Neuronal stem cell (in vitro differentiated cells): Measurements from ENCODE around the gene INTS7.

Source experiments
- DNase-seq: peaks from one replicate; pipeline ENCODE4 v3.0.0-alpha.2; 2013; ENCODE audit warnings: low spot score
- H2AFZ ChIP-seq: one replicate; pipeline ENCODE4 v1.6.1; 2013; ENCODE audit warnings: mild to moderate bottlenecking, low read length, inconsistent platforms
- H2AK5ac ChIP-seq: 2 replicates; pipeline ENCODE4 v1.6.1; 2013; ENCODE audit warnings: low read depth, mild to moderate bottlenecking, inconsistent platforms, low read length, moderate library complexity, mixed read lengths
- H2BK120ac ChIP-seq: 2 replicates; pipeline ENCODE4 v1.6.1; 2013; ENCODE audit warnings: low read depth, mild to moderate bottlenecking, inconsistent platforms, low read length, moderate library complexity, mixed read lengths
- H2BK12ac ChIP-seq: one replicate; pipeline ENCODE4 v1.6.1; 2013; ENCODE audit warnings: low read length, inconsistent platforms
- H2BK15ac ChIP-seq: 2 replicates; pipeline ENCODE4 v1.6.1; 2013; ENCODE audit warnings: mild to moderate bottlenecking, low read length, inconsistent platforms, mixed read lengths
- H2BK5ac ChIP-seq: one replicate; pipeline ENCODE4 v1.6.1; 2013; ENCODE audit warnings: inconsistent platforms, mild to moderate bottlenecking, low read length, moderate library complexity
- H3K14ac ChIP-seq: one replicate; pipeline ENCODE4 v1.6.1; 2013; ENCODE audit warnings: low read length, inconsistent platforms
- H3K18ac ChIP-seq: 2 replicates; pipeline ENCODE4 v1.6.1; 2013; ENCODE audit warnings: low read length, inconsistent platforms
- H3K23ac ChIP-seq: 2 replicates; pipeline ENCODE4 v1.6.1; 2013; ENCODE audit warnings: low read depth, mild to moderate bottlenecking, mixed read lengths, low read length, inconsistent platforms; ENCODE audit not compliant: poor library complexity
- H3K27ac ChIP-seq: replicated peaks from 3 replicates; pipeline ENCODE4 v1.5.1; 2013; ENCODE audit warnings: low read length, inconsistent platforms
- H3K27me3 ChIP-seq, 3 experiments: 2 replicates each; pipeline ENCODE4 v1.6.1; 2013; ENCODE audit warnings: low read length in 3 of 3, mild to moderate bottlenecking in 2 of 3, inconsistent platforms in 1 of 3, low read depth in 1 of 3, mixed read lengths in 1 of 3, moderate library complexity in 1 of 3; ENCODE audit not compliant: control insufficient read depth in 3 of 3, insufficient read depth in 3 of 3
- H3K36me3 ChIP-seq, 2 donors: replicated peaks in 1 of 2; 2 replicates each; pipeline ENCODE4 v1.6.1; 2013; ENCODE audit warnings: low read length in 2 of 2; ENCODE audit not compliant: control insufficient read depth in 2 of 2, insufficient read depth in 2 of 2
- H3K4ac ChIP-seq: 2 replicates; pipeline ENCODE4 v1.6.1; 2013; ENCODE audit warnings: inconsistent platforms, mild to moderate bottlenecking, low read length, moderate library complexity
- H3K4me1 ChIP-seq, 2 donors: 1 replicate in 1 of 2; 2 replicates in 1 of 2; pipeline ENCODE4 v1.6.1; 2013; ENCODE audit warnings: low read length in 2 of 2, low read depth in 1 of 2; ENCODE audit not compliant: control insufficient read depth in 2 of 2, insufficient read depth in 1 of 2
- H3K4me2 ChIP-seq: one replicate; pipeline ENCODE4 v1.6.1; 2013; ENCODE audit warnings: mild to moderate bottlenecking, low read length, inconsistent platforms; ENCODE audit not compliant: insufficient read depth, poor library complexity, severe bottlenecking
- H3K4me3 ChIP-seq, 2 donors: 2 replicates each; pipeline ENCODE4 v1.5.1; 2013; ENCODE audit warnings: low read length in 2 of 2, mild to moderate bottlenecking in 2 of 2, inconsistent platforms in 1 of 2, moderate library complexity in 1 of 2
- H3K79me1 ChIP-seq: one replicate; pipeline ENCODE4 v1.6.1; 2013; ENCODE audit warnings: low read depth, mild to moderate bottlenecking, inconsistent platforms, low read length, moderate library complexity
- H3K9ac ChIP-seq: one replicate; pipeline ENCODE4 v1.6.1; 2013; ENCODE audit warnings: mild to moderate bottlenecking, low read depth, low read length, inconsistent platforms; ENCODE audit not compliant: poor library complexity
- H3K9me3 ChIP-seq, 2 donors: replicated peaks in 1 of 2; 2 replicates each; pipeline versions ENCODE3 to v1.6.1; 2013; ENCODE audit warnings: low read length in 2 of 2, mild to moderate bottlenecking in 2 of 2, inconsistent platforms in 1 of 2, low read depth in 1 of 2, mixed read lengths in 1 of 2, moderate library complexity in 1 of 2; ENCODE audit not compliant: control insufficient read depth in 2 of 2, insufficient read depth in 1 of 2
- H4K8ac ChIP-seq: one replicate; pipeline ENCODE4 v1.6.1; 2013; ENCODE audit warnings: low read depth, mild to moderate bottlenecking, inconsistent platforms, low read length, moderate library complexity
- H4K91ac ChIP-seq: one replicate; pipeline ENCODE4 v1.6.1; 2013; ENCODE audit warnings: low read length, low read depth, mild to moderate bottlenecking, inconsistent platforms; ENCODE audit not compliant: poor library complexity
- whole genome bisulfite sequencing, 2 donors: extraction: QIAGEN DNeasy Blood & Tissue Kit; methylation state at CpG; one replicate each; pipeline ENCODE4 v1.1.7; 2013; ENCODE audit warnings: missing lambda C conversion rate in 2 of 2, mixed read lengths in 1 of 2; ENCODE audit not compliant: insufficient read length in 2 of 2, insufficient replicate concordance in 1 of 2; ENCODE audit errors: extremely low coverage in 2 of 2; 5-methylcytosine and 5-hydroxymethylcytosine counted together

The INTS7 gene

GRCh38 chr1:212009561-212009960 lies 25.8 kb downstream of the INTS7 start:
- H2BK5ac ChIP-seq = no peak overlapping the region
- H2BK12ac ChIP-seq = no peak overlapping the region
- H3K18ac ChIP-seq = no peak overlapping the region
- no peaks in the 10 kb centered on the region for H3K79me1 ChIP-seq
- no peak overlapping the region for H2AFZ ChIP-seq
- peaks cover 11 to 82% of the 10 kb centered on the region in 2 donors for H3K36me3 ChIP-seq
- no peak for DNase-seq
- H3K27ac ChIP-seq = no peak overlapping the region
- no peak overlapping the region for H3K14ac ChIP-seq
- H4K8ac ChIP-seq = no peak overlapping the region
- H3K23ac ChIP-seq = no peak overlapping the region
- no peaks in the 10 kb centered on the region for H3K9me3 ChIP-seq
- H3K27me3 ChIP-seq = no peaks in the 10 kb centered on the region
- H2BK15ac ChIP-seq = no peak overlapping the region
- H3K4me1 ChIP-seq = no peaks in the 10 kb centered on the region
- H3K9ac ChIP-seq = no peak overlapping the region
- H3K4me3 ChIP-seq = no peak overlapping the region
- H3K4me2 ChIP-seq = no peak overlapping the region
- no peak overlapping the region for H3K4ac ChIP-seq
- WGBS, 2 donors = no CpG with 5 or more reads among the region's 1 CpG
- H4K91ac ChIP-seq = no peak overlapping the region
- no peak overlapping the region for H2AK5ac ChIP-seq
- H2BK120ac ChIP-seq = no peak overlapping the region

DNA sequence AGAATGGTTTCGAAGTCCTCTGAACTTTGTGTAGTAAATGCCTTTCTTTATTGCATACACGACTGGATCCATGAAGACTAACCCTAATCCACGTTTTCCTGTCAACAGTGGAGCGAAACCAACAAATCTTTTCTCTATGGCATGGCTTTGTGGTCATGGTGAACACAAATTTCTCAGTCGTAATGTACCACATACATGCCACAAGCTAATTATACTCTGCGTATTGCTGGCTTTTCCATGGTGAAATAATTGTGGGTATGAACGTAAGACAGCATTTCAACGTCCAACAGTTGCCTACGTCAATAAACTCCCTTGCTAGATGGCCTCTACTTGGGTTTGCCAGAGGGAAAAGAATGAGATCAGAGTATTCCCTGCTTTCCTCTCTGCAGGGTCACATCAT lies 27.5 kb downstream of the INTS7 start:
- Histone ChIP-seq H2BK12ac (no peak overlapping the region), H2BK120ac (no peak overlapping the region), H3K4ac (no peak overlapping the region), H3K4me2 (no peak overlapping the region), H4K91ac (no peak overlapping the region), H3K4me3 (no peak overlapping the region), H3K9ac (no peak overlapping the region), H3K27me3 (no peaks in the 10 kb centered on the region), H3K4me1 (no peaks in the 10 kb centered on the region), H3K18ac (no peak overlapping the region), H2AFZ (no peak overlapping the region), H3K27ac (no peak overlapping the region), H3K79me1 (no peaks in the 10 kb centered on the region), H4K8ac (no peak overlapping the region), H3K14ac (no peak overlapping the region), H3K23ac (no peak overlapping the region), H2BK5ac (no peak overlapping the region), H2AK5ac (no peak overlapping the region), H2BK15ac (no peak overlapping the region), H3K36me3 (peaks cover 11 to 86% of the 10 kb centered on the region in 2 donors), H3K9me3 (no peaks in the 10 kb centered on the region)
- no CpG with 5 or more reads among the region's 9 CpGs for WGBS, 2 donors
- DNase-seq = no peak

DNA sequence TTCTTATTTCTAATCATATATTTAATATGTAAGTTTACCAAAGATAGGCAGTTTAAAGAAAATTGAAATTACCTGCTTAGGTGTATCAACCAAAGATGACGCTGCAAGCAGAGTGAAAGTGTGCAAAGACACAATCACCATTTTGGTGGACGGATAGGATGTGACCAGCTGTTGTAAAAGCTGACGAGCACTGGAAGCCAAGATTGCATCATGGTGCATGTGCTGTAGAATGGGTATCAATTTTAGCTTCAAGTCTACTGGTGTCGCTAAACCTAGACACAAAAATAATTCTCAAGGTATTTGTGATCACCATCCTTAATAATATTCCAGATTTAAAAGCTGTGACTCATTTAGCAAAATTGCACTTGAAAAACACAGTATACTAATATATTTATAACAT lies 28.2 kb downstream of the INTS7 start:
- Histone ChIP-seq H3K4me1 (no peaks in the 10 kb centered on the region), H2BK12ac (no peak overlapping the region), H3K27ac (no peak overlapping the region), H3K79me1 (no peaks in the 10 kb centered on the region), H4K91ac (no peak overlapping the region), H3K4ac (no peak overlapping the region), H3K4me2 (no peak overlapping the region), H2AK5ac (no peak overlapping the region), H3K14ac (no peak overlapping the region), H4K8ac (no peak overlapping the region), H3K23ac (no peak overlapping the region), H2BK15ac (no peak overlapping the region), H2AFZ (no peak overlapping the region), H2BK120ac (no peak overlapping the region), H3K36me3 (peaks cover 11 to 93% of the 10 kb centered on the region in 2 donors), H3K18ac (no peak overlapping the region), H3K4me3 (no peak overlapping the region), H3K27me3 (no peaks in the 10 kb centered on the region), H2BK5ac (no peak overlapping the region), H3K9ac (no peak overlapping the region), H3K9me3 (no peaks in the 10 kb centered on the region)
- no peak for DNase-seq
- WGBS, 2 donors = no CpG with 5 or more reads among the region's 4 CpGs

GRCh38 chr1:212004895-212005608 lies 30.3 kb downstream of the INTS7 start:
- H3K4ac ChIP-seq = no peak overlapping the region
- H3K14ac ChIP-seq = no peak overlapping the region
- H3K36me3 ChIP-seq = peaks cover 10 to 96% of the 10 kb centered on the region in 2 donors
- no peak for DNase-seq
- no peaks in the 10 kb centered on the region for H3K79me1 ChIP-seq
- H3K9me3 ChIP-seq = no peaks in the 10 kb centered on the region
- H3K18ac ChIP-seq = no peak overlapping the region
- H3K9ac ChIP-seq = no peak overlapping the region
- H3K4me1 ChIP-seq = no peaks in the 10 kb centered on the region
- no peak overlapping the region for H4K91ac ChIP-seq
- H3K27ac ChIP-seq = no peak overlapping the region
- no peaks in the 10 kb centered on the region for H3K27me3 ChIP-seq
- H2BK120ac ChIP-seq = no peak overlapping the region
- no peak overlapping the region for H4K8ac ChIP-seq
- H2BK5ac ChIP-seq = no peak overlapping the region
- H3K23ac ChIP-seq = no peak overlapping the region
- no peak overlapping the region for H2AK5ac ChIP-seq
- no peak overlapping the region for H2BK12ac ChIP-seq
- H3K4me2 ChIP-seq = no peak overlapping the region
- no peak overlapping the region for H2BK15ac ChIP-seq
- no peak overlapping the region for H3K4me3 ChIP-seq
- H2AFZ ChIP-seq = no peak overlapping the region
- whole genome bisulfite sequencing, 2 donors = no CpG with 5 or more reads among the region's 7 CpGs
